Adrenal gland (tissue), 12 donors: ENCODE results near the gene PMVK. TPM values are rescaled to one million over a fixed set of nuclear protein-coding genes. Genes with fewer than 3 reads are reported as not detected.

Source experiments
- DNase-seq, 7 donors: peaks; one replicate each; pipeline ENCODE4 v3.0.0-alpha.2; 2019 to 2020
- H3K27ac ChIP-seq, 5 donors: fragments of 200-600 bp; sonication (generic) in 4 of 5; 1 replicate in 3 of 5; 2 replicates in 2 of 5; pipeline versions ENCODE4 v1.5.1 to v1.8.0; 2016 to 2020; ENCODE audit warnings: mild to moderate bottlenecking in 1 of 5
- H3K27me3 ChIP-seq: fragments of 200-600 bp; 2 replicates; pipeline ENCODE4 v1.8.0; 2021
- H3K36me3 ChIP-seq, 2 donors: fragments of 200-600 bp; replicated peaks in 1 of 2; 1 replicate in 1 of 2; 2 replicates in 1 of 2; pipeline versions ENCODE4 v1.5.1 to v1.8.0; 2018 to 2022
- H3K4me1 ChIP-seq, 2 donors: fragments of 200-600 bp; replicated peaks in 1 of 2; 1 replicate in 1 of 2; 2 replicates in 1 of 2; pipeline versions ENCODE4 v1.5.1 to v1.8.0; 2018 to 2021
- H3K4me3 ChIP-seq, 4 donors: fragments of 200-600 bp; sonication (generic) in 3 of 4; one replicate each; pipeline ENCODE4 v1.5.1; 2016 to 2018
- H3K9me3 ChIP-seq, 3 donors: fragments of 200-600 bp; sonication (generic) in 1 of 3; replicated peaks in 1 of 3; 1 replicate in 2 of 3; 2 replicates in 1 of 3; pipeline versions ENCODE4 v1.5.1 to v1.8.0; 2016 to 2021
- CTCF ChIP-seq, 6 experiments: fragments of 450-650 bp in 4 of 6; fragments of 200-600 bp in 2 of 6; sonication (generic) in 1 of 6; IDR thresholded peaks; 1 replicate in 5 of 6; 2 replicates in 1 of 6; pipeline versions ENCODE4 v1.5.1 to v1.8.0; 2016 to 2021; ENCODE audit warnings: antibody characterized with exemption in 6 of 6, mild to moderate bottlenecking in 2 of 6, moderate library complexity in 1 of 6
- POLR2A ChIP-seq, 2 donors: fragments of 450-650 bp; IDR thresholded peaks; one replicate each; pipeline ENCODE4 v1.6.1; 2017; ENCODE audit warnings: antibody characterized with exemption in 2 of 2, mild to moderate bottlenecking in 2 of 2, moderate library complexity in 1 of 2
- WGBS, 4 donors: extraction: QIAGEN DNeasy Blood & Tissue Kit in 2 of 4; methylation state at CpG; one replicate each; pipeline versions ENCODE4 v1.1.5 to v1.1.7; 2013 to 2017; 5-methylcytosine and 5-hydroxymethylcytosine counted together
- intact Hi-C, 2 donors: fragments of 100-400 bp; cut with DNase I; formaldehyde crosslinking; loops; one replicate each; pipeline versions ENCODE4 v1.14.1 to v1.15.0; 2022 to 2023
- polyA plus RNA-seq, 3 donors: library from polyadenylated mRNA; stranded (reverse); fragments of 200-250 nt in 2 of 3; fragments of 350-450 nt in 1 of 3; fragmentation: Illumina TruSeq in 1 of 3; extraction: RNeasy Lipid Tissue Mini Kit (QIAGEN cat#74804) in 1 of 3; gene quantifications; one replicate each; pipeline ENCODE4 v1.2.3, GENCODE V29; 2013 to 2014
- total RNA-seq, 9 donors: library from RNA; depleted of rRNA in 4 of 9; stranded (reverse); fragments of >200 nt in 4 of 9; fragments of 120-200 nt in 1 of 9; fragmentation: NEBNext Ultra II Directional in 1 of 9; extraction: Animal tissue kit (Norgen Biotek cat#: 25700) in 1 of 9; gene quantifications; one replicate each; pipeline versions ENCODE4 v1.1.0 to v1.2.4, GENCODE V29; 2013 to 2023
- donor health status: healthy with polysubstance abuse.
- donor health status: Bipolar disorder and iron deficiency.
- donor health status: DM: yes; HTN: yes; CAD: no.
- donor health status: DM: no; HTN: no; CAD: no.
- donor health status: DM: no; HTN: no; CAD: no.
- donor health status: DM: yes; HTN: yes; CAD: no.

PMVK gene
- total and polyA plus RNA-seq, 12 donors: 12.6 to 70.0 (median 41.7) TPM

- no peaks in the 10 kb centered on the region for H3K27me3 ChIP-seq
- H3K4me1 ChIP-seq: peaks cover 45 to 59% of the 10 kb centered on the region in 2 donors
- intact Hi-C loops: no loop called here
- H3K9me3 ChIP-seq: no peaks in the 10 kb centered on the region
- WGBS, 4 donors: 8 to 21% (median 13%) methylated on average over 4 to 6 of the region's 6 CpGs
- H3K4me3 ChIP-seq: peak overlapping the region in 2 of 4 donors; percentile 39 to 64
- DNase-seq: peak in 5 of 7 donors; percentile 35 to 75 (median 50)
- H3K27ac ChIP-seq: peak overlapping the region in 4 of 5 donors; percentile 59 to 84 (median 69)
- peaks cover 0 to 16% of the 10 kb centered on the region in 2 donors for H3K36me3 ChIP-seq
- TF ChIP-seq POLR2A (IDR thresholded peaks at IDR 0.05) (no peak), CTCF (IDR thresholded peaks at IDR 0.05) (no peak)
Measured at GRCh38 chr1:154956544-154956941, 20.0 kb upstream of the PMVK start.

- 0 to 4% (median 1%) methylated on average over 18 of the region's 18 CpGs for WGBS, 4 donors
- Histone ChIP-seq H3K9me3 (no peaks in the 10 kb centered on the region), H3K4me3 (peak within 1 kb of the TSS in 3 of 4 donors; percentile 8 to 64 (median 39)), H3K27me3 (no peaks in the 10 kb centered on the region), H3K27ac (peak within 1 kb of the TSS; percentile 19 to 84 (median 61)), H3K36me3 (peaks cover 0 to 19% of the 10 kb centered on the region in 2 donors), H3K4me1 (peaks cover 45 to 65% of the 10 kb centered on the region in 2 donors)
- TF ChIP-seq POLR2A (IDR thresholded peaks at IDR 0.05) (peak in 1 of 2 donors; percentile 72), CTCF (IDR thresholded peaks at IDR 0.05) (peak in 3 of 6 experiments; percentile 10 to 24 (median 10))
- intact Hi-C loops: no loop called here
- DNase-seq: peak; percentile 76 to 95 (median 86)
Measured at GRCh38 chr1:154955718-154956543, 19.4 kb upstream of the PMVK start, which contains the start of gene PBXIP1. Gene PBXIP1, minus strand, starts transcription at chr1:154956099. Its CDS starts 2,378 bp downstream, at chr1:154953721.

- Histone ChIP-seq H3K9me3 (no peaks in the 10 kb centered on the region), H3K4me1 (peaks cover 41 to 60% of the 10 kb centered on the region in 2 donors), H3K27ac (peak overlapping the region; percentile 19 to 84 (median 61)), H3K4me3 (peak overlapping the region in 2 of 4 donors; percentile 8 to 64), H3K36me3 (peaks cover 0 to 26% of the 10 kb centered on the region in 2 donors), H3K27me3 (no peaks in the 10 kb centered on the region)
- no peak for TF ChIP-seq POLR2A (IDR thresholded peaks at IDR 0.05)
- intact Hi-C loops: no loop called here
- WGBS, 4 donors: 0 to 15% (median 10%) methylated on average over 2 to 4 of the region's 4 CpGs
- peak; percentile 55 to 92 (median 73) for DNase-seq
Measured at GRCh38 chr1:154955039-154955717, 18.7 kb upstream of the PMVK start.

GRCh38 chr1:154954541-154954940 lies 18.0 kb upstream of the PMVK start:
- peak overlapping the region in 2 of 5 donors; percentile 77 to 84 for H3K27ac ChIP-seq
- DNase-seq: peak in 1 of 7 donors; percentile 19
- WGBS, 4 donors: 40 to 51% (median 47%) methylated on average over 3 of the region's 3 CpGs
- TF ChIP-seq CTCF (IDR thresholded peaks at IDR 0.05): no peak
- TF ChIP-seq POLR2A (IDR thresholded peaks at IDR 0.05): no peak
- H3K4me3 ChIP-seq: no peak overlapping the region
- H3K9me3 ChIP-seq: no peaks in the 10 kb centered on the region
- intact Hi-C loops: no loop called here
- peaks cover 0 to 28% of the 10 kb centered on the region in 2 donors for H3K36me3 ChIP-seq
- H3K4me1 ChIP-seq: peaks cover 41 to 59% of the 10 kb centered on the region in 2 donors
- H3K27me3 ChIP-seq: no peaks in the 10 kb centered on the region
